Kidney epithelial cell (primary cell): Measurements from ENCODE around the gene ASB4. TPM values are rescaled to one million over a fixed set of nuclear protein-coding genes. Genes with fewer than 3 reads are reported as not detected.

ENCODE experiments used
- DNase-seq: peaks from one replicate; pipeline ENCODE4 v3.0.0-alpha.2; 2010; ENCODE audit warnings: low read depth
- H3K27me3 ChIP-seq: 2 replicates; pipeline ENCODE4 v1.6.0; 2011; ENCODE audit warnings: low read length; ENCODE audit not compliant: control insufficient read depth, insufficient read depth
- H3K36me3 ChIP-seq: 2 replicates; pipeline ENCODE4 v1.5.1; 2011; ENCODE audit warnings: low read length; ENCODE audit not compliant: control insufficient read depth, insufficient read depth
- H3K4me3 ChIP-seq: 2 replicates; pipeline ENCODE4 v1.5.1; 2011; ENCODE audit warnings: low read depth, mild to moderate bottlenecking, control low read depth, low read length
- total RNA-seq: library from RNA; depleted of rRNA; stranded (reverse); fragments of >200 nt; gene quantifications from 2 replicates; pipeline ENCODE4 v1.2.3, GENCODE V29; 2015
- TF ChIP-seq, protein P1 (sequence below): IDR thresholded peaks from 2 replicates; pipeline ENCODE4 v1.5.1; 2011; ENCODE audit warnings: mild to moderate bottlenecking, moderate library complexity, low read length, control low read depth, inconsistent platforms; ENCODE audit not compliant: insufficient read depth, poor library complexity, severe bottlenecking

Gene ASB4
- total RNA-seq, 1 donor from 2014 or later, result not detected

DNA sequence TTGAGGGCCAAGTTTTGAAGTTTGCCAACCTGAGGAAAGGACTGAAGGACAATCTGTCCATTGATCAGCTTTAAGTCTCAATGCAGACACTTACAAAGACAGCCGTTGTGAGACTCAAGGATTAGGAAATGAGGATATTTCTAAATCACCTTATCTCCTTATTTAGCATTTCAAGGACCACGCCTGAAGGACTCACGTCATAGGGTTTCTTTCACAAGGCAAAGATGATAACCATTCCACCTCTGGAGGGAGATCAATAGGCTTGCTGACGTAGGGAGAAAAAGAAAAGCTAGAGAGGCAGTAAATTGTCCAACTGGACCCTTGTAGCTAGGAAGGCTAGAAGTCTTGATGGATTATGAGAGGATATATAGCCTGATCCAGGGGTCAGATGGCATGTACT, 3.3 kb upstream of the ASB4 start:
- no peaks in the 10 kb centered on the region for H3K36me3 ChIP-seq
- H3K27me3 ChIP-seq, result no peaks in the 10 kb centered on the region
- H3K4me3 ChIP-seq, result no peak overlapping the region
- TF ChIP-seq, protein P1, sequence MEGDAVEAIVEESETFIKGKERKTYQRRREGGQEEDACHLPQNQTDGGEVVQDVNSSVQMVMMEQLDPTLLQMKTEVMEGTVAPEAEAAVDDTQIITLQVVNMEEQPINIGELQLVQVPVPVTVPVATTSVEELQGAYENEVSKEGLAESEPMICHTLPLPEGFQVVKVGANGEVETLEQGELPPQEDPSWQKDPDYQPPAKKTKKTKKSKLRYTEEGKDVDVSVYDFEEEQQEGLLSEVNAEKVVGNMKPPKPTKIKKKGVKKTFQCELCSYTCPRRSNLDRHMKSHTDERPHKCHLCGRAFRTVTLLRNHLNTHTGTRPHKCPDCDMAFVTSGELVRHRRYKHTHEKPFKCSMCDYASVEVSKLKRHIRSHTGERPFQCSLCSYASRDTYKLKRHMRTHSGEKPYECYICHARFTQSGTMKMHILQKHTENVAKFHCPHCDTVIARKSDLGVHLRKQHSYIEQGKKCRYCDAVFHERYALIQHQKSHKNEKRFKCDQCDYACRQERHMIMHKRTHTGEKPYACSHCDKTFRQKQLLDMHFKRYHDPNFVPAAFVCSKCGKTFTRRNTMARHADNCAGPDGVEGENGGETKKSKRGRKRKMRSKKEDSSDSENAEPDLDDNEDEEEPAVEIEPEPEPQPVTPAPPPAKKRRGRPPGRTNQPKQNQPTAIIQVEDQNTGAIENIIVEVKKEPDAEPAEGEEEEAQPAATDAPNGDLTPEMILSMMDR, result no peak
- no peak for DNase-seq

DNA sequence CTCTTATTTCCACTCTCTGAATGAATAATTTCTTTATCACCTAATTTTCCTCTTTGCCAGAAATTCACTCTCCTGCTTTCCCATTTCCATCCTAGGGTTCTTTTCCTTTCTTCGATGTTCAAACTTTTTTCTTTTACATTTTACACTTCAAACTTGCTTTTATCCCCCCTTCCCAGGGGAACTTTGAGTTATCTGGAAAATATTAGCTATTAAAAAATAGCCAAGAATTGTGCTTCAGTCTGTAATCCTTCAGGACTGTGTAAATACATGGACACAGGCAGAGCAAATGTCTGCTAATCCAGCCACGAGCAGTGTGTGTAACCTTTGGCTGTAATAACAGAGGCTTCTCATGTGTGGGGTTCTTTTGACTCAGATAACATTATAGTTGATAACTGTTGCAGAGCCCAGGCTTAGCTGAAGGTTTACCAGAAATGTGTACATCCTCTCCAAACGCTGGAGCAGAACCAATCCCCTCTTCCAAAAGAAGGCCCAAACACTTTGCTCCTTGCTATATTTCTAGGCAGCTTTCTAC, 4.6 kb downstream of the ASB4 start:
- no peak for DNase-seq
- TF ChIP-seq, protein P1, result no peak
- Histone ChIP-seq H3K36me3 (no peaks in the 10 kb centered on the region), H3K4me3 (no peak overlapping the region), H3K27me3 (no peaks in the 10 kb centered on the region)

DNA sequence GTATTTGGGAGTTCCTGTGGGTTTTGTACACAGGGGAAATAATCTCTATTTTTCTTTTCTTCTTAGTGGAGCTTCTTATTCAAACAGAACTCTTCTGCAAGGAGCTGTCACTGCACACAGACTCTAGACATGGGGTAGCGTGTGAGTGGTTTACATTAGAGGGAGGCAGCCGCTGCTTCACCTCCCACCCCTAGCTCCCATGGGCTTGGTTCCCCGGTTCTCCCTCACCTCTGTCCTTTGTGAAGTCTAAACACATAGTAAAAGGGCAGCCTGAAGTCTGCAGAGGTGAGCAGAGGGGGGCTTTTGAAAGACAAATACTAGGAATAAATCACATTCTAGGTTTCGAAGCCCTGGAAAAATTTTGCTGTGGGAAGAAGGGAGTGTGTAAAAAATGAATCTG, 5.5 kb downstream of the ASB4 start:
- no peak for DNase-seq
- H3K36me3 ChIP-seq, result no peaks in the 10 kb centered on the region
- TF ChIP-seq, protein P1, result no peak

DNA sequence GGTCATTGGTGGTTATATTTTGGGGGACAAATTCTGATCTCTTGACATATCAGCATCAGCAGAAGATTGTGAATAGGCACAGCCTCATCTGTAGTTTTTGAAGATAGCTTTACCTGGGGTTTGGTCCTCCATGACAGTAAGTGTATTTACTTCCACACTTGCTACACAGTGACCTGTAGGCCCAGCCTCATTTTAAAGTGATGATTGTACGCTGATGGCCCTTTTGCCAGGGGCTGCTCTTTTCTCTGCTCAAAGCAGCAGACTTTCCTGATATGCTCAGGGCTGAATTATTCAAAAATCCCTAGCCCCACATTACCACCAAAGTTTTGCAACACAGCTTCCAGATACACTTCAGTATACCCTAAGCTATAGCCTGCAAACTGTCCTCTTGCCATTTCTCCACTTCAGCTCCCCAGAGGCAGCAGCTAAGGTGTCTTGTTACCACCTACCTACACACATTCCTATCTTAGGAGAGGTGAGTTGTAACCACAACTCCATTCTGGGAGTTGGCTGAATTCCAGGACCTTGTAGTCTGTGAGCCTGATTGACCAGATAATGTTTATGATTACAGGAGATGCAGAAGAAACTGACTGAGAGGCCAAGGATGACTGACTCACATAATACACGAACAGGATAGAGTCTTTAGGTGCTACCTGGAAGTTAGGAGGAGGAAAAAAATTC, 6.0 kb downstream of the ASB4 start:
- Histone ChIP-seq H3K27me3 (no peaks in the 10 kb centered on the region), H3K4me3 (no peak overlapping the region), H3K36me3 (no peaks in the 10 kb centered on the region)
- peak; percentile 66 for DNase-seq
- TF ChIP-seq, protein P1, result no peak

More for the DNA sequence above, 5.5 kb downstream of the ASB4 start:
- Histone ChIP-seq H3K4me3 (no peak overlapping the region), H3K27me3 (no peaks in the 10 kb centered on the region)

DNA sequence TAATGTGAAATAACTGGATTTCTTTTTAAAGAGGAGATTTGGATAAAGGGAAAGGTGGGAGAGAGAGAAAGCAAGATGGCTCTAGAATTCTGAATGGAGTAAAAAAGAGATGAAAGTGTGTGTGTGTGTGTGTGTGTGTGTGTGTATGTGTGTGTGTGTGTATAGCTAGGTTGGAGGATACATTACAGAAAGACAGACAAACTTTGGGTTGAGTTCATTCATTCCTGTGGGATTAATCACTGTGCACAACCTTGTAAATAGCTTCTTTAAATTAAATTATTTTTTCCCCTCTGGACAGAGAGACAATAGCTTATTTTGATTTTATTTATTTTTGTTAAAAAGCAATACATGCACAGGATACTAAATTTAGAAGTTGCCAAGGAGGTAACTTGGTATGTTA, 7.5 kb downstream of the ASB4 start:
- no peaks in the 10 kb centered on the region for H3K27me3 ChIP-seq
- TF ChIP-seq, protein P1, result no peak
- no peak for DNase-seq

DNA sequence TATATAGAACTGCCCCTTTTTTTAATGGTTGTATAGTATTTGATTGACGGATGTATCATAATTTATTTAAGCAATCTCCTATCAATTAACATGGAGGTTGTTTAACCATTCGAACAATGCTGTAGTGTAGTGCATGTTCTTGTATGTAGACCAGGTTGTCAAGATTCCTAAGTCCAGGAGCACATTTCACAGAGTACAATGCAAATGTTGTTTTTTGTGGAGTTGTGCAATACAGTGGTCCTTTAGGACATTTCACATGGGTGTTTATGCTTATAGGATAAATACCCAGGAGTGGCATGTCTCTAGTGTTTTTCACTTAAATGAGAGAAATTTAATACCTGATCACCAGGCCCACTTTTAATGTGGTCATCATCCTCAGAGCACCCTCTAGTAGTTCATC, 8.1 kb downstream of the ASB4 start:
- no peaks in the 10 kb centered on the region for H3K27me3 ChIP-seq
- H3K36me3 ChIP-seq, result no peaks in the 10 kb centered on the region
- TF ChIP-seq, protein P1, result no peak
- no peak overlapping the region for H3K4me3 ChIP-seq
- DNase-seq, result no peak

More for the DNA sequence above, 7.5 kb downstream of the ASB4 start:
- H3K36me3 ChIP-seq, result no peaks in the 10 kb centered on the region
- H3K4me3 ChIP-seq, result no peak overlapping the region
